Measurements from ENCODE around the gene PEAK1. TPM values are rescaled to one million over a fixed set of nuclear protein-coding genes. Genes with fewer than 3 reads are reported as not detected.

The PEAK1 gene
- total RNA-seq, 1 experiment from 2014 or later: 36.7 TPM

DNA sequence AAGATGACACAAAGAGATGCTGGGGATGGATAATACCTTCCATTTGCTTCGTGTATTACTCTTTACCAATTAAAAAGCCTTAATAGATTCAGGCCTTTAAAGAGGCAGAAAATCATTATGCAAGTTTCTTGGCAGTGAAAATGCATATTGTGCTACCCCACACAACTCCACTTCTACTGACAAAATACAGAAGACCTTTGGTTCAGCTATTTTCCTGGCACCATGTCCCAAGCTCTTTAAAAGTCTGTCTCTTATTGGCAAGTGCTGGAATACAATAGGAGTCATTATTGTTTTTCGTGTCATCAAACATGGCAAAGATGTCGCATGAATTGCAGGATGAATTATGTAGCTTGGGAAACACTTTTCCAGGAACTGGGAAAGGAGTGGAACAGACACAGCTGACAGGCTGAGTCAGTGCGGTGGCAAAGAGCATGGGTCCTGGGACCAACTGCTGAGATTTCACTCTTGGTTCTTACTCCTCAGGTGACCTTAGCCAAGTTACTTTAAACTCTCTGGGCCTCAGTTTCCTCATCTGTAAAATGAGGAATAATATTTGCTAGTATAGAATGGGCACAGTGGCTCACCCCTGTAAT lies 343.5 kb downstream of the PEAK1 start:
- intact Hi-C loops (cut with micrococcal nuclease; ENCODE audit: unreplicated experiment): no loop called here
- ChIA-PET CTCF (no interaction called here), POLR2A (ENCODE audit: low non-redundant PET) (interaction anchor here (0.6 kb wide), 1 partner anchor 55 kb away, joined by 3 read pairs; no protein-coding TSS in a partner anchor)
- no peaks in the 10 kb centered on the region for H3K4me1 ChIP-seq (ENCODE audit: insufficient read depth, low read length, poor library complexity, severe bottlenecking)
- H3K27me3 ChIP-seq (replicated peaks; ENCODE audit: insufficient read depth, low read depth, low read length, poor library complexity): no peaks in the 10 kb centered on the region
- H3K9me3 ChIP-seq (ENCODE audit: low read depth, low read length, poor library complexity, severe bottlenecking): no peaks in the 10 kb centered on the region
- no TSS peak for BruUV-seq (replicated peaks)
- no peak for TF ChIP-seq EZH2 (IDR thresholded peaks at IDR 0.05; ENCODE audit: borderline replicate concordance, low read depth, low read length, poor library complexity, severe bottlenecking)
- TF ChIP-seq, protein P1, sequence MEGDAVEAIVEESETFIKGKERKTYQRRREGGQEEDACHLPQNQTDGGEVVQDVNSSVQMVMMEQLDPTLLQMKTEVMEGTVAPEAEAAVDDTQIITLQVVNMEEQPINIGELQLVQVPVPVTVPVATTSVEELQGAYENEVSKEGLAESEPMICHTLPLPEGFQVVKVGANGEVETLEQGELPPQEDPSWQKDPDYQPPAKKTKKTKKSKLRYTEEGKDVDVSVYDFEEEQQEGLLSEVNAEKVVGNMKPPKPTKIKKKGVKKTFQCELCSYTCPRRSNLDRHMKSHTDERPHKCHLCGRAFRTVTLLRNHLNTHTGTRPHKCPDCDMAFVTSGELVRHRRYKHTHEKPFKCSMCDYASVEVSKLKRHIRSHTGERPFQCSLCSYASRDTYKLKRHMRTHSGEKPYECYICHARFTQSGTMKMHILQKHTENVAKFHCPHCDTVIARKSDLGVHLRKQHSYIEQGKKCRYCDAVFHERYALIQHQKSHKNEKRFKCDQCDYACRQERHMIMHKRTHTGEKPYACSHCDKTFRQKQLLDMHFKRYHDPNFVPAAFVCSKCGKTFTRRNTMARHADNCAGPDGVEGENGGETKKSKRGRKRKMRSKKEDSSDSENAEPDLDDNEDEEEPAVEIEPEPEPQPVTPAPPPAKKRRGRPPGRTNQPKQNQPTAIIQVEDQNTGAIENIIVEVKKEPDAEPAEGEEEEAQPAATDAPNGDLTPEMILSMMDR (conservative IDR thresholded peaks at IDR 0.05; ENCODE audit: low read depth, low read length): no peak
- H3K27ac ChIP-seq (ENCODE audit: low read depth, low read length, poor library complexity, severe bottlenecking): no peak overlapping the region
- H3K4me3 ChIP-seq (ENCODE audit: low read depth, low read length, poor library complexity, severe bottlenecking): no peak overlapping the region
- DNase-seq (ENCODE audit: low spot score): no peak
- no peaks in the 10 kb centered on the region for H3K36me3 ChIP-seq (ENCODE audit: insufficient read depth, low read length, poor library complexity, severe bottlenecking)

DNA sequence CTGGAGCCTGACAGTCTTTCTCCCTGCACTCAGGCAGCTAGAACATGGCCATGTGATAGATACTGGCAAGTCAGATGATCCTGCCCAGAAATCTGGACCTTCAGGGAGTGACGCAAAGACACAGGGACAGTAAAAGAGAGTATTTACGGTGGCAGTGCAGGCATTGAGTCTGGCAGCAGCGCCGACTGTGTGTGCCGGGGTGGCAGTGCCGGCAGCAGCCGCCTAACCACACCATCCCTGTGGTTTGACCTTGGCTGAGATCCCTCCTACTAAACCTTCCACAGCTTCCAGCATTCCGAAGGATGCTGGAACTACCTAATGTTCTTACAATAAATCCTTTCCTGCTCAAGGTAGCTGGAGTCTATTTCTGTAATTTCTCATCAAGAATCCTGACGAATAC lies 344.4 kb downstream of the PEAK1 start:
- no peak for DNase-seq (ENCODE audit: low spot score)
- no peak for TF ChIP-seq EZH2 (IDR thresholded peaks at IDR 0.05; ENCODE audit: borderline replicate concordance, low read depth, low read length, poor library complexity, severe bottlenecking)
- TF ChIP-seq, protein P1 (conservative IDR thresholded peaks at IDR 0.05; ENCODE audit: low read depth, low read length): no peak
- H3K36me3 ChIP-seq (ENCODE audit: insufficient read depth, low read length, poor library complexity, severe bottlenecking): no peaks in the 10 kb centered on the region
- CTCF ChIA-PET: no interaction called here
- intact Hi-C loops (cut with micrococcal nuclease; ENCODE audit: unreplicated experiment): no loop called here
- no peaks in the 10 kb centered on the region for H3K4me1 ChIP-seq (ENCODE audit: insufficient read depth, low read length, poor library complexity, severe bottlenecking)
- H3K27ac ChIP-seq (ENCODE audit: low read depth, low read length, poor library complexity, severe bottlenecking): no peak overlapping the region
- POLR2A ChIA-PET (ENCODE audit: low non-redundant PET): no interaction called here
- no peaks in the 10 kb centered on the region for H3K9me3 ChIP-seq (ENCODE audit: low read depth, low read length, poor library complexity, severe bottlenecking)
- no TSS peak for BruUV-seq (replicated peaks)
- no peaks in the 10 kb centered on the region for H3K27me3 ChIP-seq (replicated peaks; ENCODE audit: insufficient read depth, low read depth, low read length, poor library complexity)
- no peak overlapping the region for H3K4me3 ChIP-seq (ENCODE audit: low read depth, low read length, poor library complexity, severe bottlenecking)

DNA sequence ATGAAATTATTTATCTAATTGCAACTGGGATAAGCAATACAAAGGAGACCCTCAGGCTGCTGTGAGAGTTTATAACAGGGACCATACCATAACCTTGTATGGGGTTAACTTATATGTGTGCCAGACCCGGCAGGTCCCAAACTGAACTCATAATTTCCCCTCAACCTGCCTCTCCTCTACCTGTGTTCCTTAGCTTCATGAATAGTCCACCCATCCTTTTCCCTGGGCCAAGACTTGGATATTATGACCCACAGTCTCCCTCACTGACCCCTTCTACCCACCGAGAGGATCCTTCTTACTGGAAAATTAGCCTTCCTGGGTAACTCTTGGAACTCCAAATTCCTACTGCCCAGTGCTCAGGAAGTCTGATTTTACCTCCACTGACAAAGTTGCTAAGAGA lies 345.6 kb downstream of the PEAK1 start:
- Histone ChIP-seq H3K9me3 (ENCODE audit: low read depth, low read length, poor library complexity, severe bottlenecking) (no peaks in the 10 kb centered on the region), H3K27me3 (replicated peaks; ENCODE audit: insufficient read depth, low read depth, low read length, poor library complexity) (no peaks in the 10 kb centered on the region), H3K27ac (ENCODE audit: low read depth, low read length, poor library complexity, severe bottlenecking) (no peak overlapping the region), H3K4me1 (ENCODE audit: insufficient read depth, low read length, poor library complexity, severe bottlenecking) (peaks cover 4% of the 10 kb centered on the region), H3K4me3 (ENCODE audit: low read depth, low read length, poor library complexity, severe bottlenecking) (no peak overlapping the region), H3K36me3 (ENCODE audit: insufficient read depth, low read length, poor library complexity, severe bottlenecking) (no peaks in the 10 kb centered on the region)
- POLR2A ChIA-PET (ENCODE audit: low non-redundant PET): no interaction called here
- no TSS peak for BruUV-seq (replicated peaks)
- TF ChIP-seq EZH2 (IDR thresholded peaks at IDR 0.05; ENCODE audit: borderline replicate concordance, low read depth, low read length, poor library complexity, severe bottlenecking): no peak
- TF ChIP-seq, protein P1 (conservative IDR thresholded peaks at IDR 0.05; ENCODE audit: low read depth, low read length): no peak
- CTCF ChIA-PET: no interaction called here
- intact Hi-C loops (cut with micrococcal nuclease; ENCODE audit: unreplicated experiment): no loop called here
- DNase-seq (ENCODE audit: low spot score): no peak
